GM19238 (cell line): ENCODE measurements around the gene CENPX.

Experiments used
- DNase-seq: peaks from one replicate; pipeline ENCODE4 v3.0.0; 2011; ENCODE audit warnings: low spot score; ENCODE audit not compliant: insufficient read length

Gene CENPX

DNA sequence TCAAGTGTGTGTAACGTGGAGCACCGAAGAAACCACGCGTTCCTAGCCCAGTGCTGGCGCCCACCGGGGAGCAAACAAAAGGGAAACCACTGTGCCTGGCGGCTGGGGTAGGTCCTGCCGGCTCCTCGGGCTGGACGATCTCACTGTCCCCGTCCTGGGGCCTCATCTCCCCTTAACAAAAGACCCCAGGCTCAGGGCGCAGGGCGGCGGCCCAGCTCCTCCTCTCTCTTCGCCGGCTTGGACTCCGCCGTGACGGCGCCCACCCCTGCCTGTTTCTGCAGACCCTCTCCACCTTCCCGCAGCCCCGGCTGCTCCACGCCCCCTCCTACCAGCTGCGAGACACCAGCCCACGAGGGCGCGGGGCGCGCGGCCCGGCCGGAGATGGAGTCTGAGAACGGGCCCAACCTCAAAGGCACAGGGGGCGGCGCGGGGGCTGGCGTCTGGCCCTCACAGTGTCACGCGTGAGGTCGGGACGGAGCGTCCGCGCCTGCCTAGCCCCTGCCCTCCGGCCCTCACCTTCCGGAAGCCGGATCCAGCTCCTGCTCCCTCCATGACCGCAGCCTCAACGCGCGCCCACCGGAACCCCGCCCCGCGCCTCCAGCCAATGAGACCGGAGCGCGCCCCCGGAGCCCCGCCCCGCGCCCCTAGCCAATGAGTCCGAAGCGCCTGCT, at the start of gene CENPX:
Gene CENPX (minus strand): TSS at position 569 of the 671 bp plus-strand sequence. CDS start 17 bp downstream, at position 552.
- no peak for DNase-seq

DNA sequence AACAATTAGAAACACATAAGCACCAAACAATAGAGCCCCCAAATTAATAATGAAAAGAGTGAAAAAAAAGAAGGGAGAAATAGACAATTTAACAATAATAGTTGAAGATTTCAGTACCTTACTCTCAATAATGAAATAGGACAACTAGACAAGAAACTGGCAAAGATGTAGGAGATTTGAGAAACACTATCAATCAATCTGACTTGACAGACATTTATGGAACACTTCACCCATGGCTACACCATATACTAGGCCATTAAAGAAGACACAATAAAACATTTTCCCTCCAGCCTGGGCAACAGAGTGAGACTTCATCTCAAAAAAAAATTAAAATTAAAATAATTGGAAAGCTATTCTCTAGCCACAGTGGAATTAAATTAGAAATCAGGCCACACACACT, 47.9 kb upstream of the CENPX start:
- no peak for DNase-seq

DNA sequence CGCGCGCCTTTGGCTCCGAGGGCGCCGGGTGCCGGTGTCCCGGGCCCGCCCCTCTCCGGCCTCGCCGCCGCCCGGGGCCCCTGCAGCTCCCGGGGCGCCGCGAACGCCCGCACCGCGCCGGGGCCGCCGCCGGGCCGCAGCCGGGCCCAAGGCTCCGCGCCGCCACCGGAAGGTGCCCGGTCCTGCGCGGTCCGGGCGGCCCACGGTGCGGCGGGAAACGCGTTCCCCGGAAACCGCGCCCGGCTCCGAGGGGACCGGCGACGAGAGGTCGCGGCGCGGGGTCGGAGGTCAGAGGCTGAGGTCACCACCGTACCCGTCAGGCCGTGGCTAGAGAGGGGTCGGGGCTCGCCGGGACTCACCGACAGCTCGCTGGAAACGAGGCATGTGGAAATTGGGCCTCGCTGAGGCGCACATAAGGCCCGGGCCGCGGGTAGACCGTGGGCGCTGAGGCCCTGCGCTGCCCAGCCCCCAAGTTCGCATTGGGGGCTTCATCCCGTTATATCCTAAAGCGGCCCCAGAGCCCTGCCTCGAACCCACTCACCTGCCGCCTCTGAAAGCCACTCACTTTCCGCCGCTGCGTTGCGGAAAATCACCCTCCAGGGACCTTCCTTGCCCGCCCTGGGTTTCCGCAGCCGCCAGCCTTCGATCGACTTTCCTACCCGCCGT, 43.1 kb upstream of the CENPX start, which contains the start of gene DUS1L:
Gene DUS1L (minus strand): TSS at position 167 of the 666 bp plus-strand sequence. CDS start 745 bp downstream, outside the sequence.
- DNase-seq, result peak; percentile 92

DNA sequence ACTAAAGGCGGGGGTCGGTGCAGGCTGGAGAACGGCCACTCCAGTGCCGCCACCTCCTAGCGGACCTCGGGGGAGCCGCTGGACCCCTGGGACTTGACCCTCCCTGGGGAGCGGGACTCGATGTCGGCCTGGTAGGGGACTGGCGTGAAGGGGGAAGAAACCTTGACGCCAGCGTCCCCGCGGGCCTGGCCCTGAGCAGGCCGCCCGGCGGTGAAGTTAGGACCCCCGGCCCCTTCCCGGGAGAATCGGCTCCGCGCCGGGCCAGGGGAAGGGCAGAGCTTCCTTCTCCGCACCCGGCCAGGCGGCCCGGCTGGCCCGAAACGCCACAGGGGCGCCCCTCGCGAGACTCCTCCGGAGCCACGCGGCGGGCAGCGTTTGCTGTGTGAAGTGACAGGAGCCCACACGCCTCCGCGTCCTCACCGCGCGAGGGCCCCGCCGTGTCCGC, 42.5 kb upstream of the CENPX start:
- peak; percentile 74 for DNase-seq

DNA sequence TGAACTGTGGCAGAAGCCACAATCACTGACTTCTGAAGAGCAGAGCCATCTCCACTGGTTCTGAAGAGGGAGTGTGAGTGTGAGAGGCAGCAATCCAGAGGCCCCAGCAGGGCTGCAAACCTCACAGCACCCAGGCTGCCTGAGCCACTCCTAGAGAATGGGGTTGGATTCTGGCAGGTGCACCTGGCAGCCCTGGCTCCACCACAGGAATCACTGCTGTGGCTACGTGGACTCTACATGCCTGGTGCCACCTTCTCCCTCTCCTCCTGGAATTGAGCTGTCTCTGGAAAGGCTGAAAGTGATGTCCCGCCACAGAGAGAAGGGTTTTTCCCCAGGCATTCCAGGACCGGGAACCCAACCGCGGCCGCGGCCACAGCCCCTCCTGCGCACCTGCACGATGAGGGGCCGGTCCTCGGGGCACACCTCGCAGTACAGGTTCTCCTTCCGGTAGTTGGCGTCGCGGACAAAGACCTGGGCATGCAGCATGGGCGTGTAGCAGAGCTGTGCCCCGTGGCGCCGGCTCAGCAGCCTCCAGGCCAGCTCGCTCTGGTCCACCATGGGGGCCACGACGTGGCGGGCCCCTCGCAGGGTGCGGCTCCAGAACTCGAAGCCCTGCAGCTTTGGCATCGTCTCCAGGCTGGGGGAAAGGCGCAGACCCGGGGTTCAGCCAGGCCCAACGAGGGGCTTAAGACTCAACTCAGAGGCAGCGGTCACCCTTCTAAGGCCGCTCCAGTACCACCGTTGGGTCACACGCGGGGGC, 41.9 kb upstream of the CENPX start:
- DNase-seq, result no peak

DNA sequence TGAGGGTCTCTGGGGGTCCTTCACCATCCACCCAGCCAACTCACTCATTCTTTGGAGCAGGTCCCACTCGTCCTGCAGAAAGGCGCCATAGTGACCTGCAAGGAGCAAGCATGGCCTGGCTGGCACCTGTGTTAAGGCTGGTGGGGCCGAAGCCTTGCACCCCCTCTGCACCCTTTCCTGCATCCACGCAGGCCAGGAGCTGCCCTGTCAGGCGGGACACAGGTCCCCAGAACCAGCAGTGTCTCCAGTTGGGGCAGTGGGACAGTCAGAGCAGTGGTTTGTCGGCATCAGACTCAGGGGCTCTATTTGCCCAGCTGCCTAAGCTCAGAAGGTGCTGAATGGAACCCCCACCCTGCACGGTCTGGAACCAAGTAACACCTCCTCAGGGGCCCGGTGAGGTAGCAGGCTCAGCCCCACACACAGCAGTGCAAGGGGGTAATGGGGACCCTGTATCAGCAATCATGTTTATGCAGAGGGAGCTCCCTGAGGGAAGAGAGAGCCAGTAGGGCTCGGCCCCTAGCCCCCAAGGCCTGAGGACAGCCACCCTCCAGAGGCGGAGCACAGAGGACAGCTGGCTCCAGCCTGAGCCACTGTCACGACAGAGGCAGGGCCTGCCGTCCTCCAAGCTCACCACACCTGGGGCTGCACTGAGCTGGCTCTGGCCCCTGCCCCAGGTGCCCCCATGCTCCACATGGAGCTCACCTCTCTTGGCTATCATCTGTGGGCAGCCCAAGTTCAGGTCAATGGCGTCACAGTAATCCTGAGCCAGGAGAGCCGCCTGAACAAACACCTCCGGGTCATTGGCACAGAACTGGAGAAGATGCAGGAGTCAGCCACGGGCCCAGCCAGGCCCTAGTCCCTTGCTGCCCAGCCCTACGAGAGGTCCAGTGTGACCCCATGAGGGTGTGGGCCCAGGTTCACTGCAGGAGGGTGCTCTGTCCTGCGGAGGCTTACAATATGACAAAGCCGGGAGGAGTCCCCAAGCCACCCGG, 41.0 kb upstream of the CENPX start:
- no peak for DNase-seq

DNA sequence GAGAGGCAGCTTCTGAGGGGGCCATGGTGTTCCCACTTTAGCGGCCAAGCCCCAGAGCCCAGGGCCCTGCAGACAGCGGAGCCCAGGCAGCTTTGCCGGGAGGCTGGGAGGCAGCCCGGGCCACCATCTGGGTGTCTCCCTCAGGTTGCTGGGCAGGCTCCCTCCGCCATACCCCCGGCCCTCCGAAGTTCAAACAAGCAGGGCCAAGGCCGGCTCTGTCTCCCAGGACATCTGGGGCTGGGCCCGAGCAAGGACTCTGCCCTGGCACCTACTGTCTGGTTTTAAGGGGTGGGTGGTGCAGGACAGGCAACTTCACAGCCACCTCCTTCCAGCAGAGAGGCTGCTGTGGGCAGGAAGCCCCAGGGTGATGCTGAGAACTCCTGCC, 40.3 kb upstream of the CENPX start:
- DNase-seq, result no peak

DNA sequence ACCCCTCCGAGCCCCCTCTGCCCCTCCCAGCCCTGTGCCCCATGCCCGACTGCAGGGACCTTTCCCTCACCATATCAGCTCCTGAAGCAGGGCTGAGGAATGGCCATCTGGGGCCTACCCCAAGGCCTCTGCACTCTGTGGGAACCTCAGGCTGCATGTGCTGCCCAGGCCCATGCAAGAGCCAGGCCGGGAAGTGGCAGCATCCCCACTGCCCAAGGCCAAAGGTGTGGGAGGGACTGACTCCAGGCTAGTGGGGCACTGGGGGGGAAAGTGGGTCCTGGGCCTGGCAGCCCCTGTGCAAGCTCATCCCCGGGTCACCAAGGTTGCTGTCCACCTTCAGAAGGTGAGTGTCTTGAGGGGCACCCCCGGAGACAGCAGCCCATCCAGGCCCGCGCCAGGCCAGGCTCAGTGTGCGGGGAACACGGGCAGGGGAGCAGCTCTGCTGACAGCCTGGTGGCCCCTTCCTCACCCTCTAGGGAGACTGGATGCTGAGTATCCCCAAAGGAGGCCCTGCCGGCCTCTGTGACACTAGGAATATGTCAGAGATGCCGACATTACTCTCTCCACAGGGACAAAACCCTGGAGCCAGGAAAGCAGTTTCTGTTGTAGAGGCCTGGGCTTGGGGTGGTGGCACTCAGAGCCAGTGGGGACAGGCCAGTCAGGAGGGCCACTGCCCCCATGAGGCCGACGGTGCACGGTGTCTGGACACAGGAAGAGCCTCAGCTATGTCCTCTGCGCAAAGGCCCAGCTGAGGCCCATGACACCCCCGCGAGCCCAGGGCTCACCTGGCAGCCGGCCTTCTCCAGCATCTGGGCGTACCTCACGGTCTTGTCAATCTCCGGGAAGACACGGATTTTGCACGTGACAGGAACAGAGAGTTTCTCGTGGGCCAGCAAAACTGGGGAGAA, 39.7 kb upstream of the CENPX start:
- DNase-seq, result no peak

DNA sequence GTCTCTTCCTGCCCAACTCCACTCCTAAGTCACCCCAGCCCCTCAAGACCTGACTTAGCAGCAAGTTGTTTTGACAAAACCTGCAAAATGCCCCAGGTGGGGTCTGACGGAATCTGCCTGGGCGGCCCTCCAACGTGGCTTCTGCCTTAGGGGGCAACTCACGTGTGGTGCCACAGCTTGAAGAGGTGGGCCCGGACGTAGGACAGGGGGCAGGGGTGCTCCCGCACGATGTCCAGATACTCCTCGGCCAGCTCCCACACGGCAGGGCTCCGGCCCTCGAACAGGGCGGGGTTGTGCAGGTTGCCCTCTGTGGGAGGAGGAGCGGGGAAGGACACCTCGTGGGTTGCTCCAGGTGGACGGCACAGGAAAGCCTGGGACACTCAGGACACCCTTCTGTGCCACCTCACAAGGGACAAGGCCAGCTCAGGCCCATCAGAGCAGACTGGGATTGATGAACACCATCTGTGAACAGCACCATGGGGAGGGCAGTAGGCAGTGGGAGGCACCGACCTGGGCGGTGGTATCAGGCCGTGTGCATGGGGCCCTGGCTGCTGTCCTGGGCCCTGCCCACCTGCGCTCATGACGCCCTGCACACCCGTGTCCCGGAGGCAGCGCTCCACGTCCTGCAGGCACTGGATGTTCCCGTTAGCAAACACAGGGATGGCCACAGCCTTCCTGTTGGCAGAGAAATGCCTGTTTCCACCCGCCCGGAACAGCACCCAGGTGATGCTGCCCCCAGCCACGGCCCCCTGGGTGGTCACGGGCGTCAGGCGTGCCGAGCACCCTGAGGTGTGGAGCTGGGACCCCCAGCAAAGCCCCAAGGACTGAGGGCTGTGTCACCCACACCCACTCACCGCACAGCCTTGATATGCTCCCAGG, 38.6 kb upstream of the CENPX start:
- no peak for DNase-seq

DNA sequence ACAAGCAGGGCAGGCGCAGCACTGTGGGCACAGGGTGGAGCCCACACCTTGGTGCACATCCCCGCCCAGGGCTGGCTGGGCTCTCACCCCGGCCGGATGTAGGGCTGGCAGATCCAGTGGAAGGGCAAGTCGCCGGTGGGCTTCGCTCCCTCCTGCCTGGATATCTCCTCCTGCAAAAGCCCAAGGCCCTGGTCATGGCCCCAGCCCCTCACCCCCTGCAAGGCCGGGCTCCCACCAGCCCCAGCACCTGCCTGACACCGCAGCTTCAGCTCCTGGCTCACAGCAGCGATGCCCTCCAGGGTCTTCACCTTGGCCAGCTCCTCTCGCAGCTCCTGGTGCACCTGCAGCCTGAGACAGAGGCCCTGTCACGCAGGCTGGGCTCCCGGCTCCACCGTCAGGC, 37.9 kb upstream of the CENPX start:
- DNase-seq, result no peak

DNA sequence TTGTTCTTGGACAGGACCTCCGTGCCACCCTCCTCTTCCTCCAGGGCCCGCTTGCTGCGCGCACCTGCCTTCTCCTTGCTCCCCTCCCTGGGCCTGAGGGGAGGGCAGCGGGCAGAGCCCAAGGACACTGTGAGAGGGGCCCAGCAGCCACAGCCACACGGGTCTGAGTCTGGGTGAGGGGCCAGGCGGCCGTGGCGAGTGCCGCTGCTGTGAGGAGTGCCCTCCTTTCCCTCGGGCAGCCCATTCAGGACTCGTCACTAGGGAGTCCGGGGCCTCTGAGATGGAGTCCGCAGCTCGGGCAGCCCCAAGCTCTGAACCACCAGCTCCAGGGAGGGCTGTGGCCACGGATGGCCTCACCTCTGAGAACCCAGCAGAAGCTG, 37.3 kb upstream of the CENPX start:
- DNase-seq, result no peak

DNA sequence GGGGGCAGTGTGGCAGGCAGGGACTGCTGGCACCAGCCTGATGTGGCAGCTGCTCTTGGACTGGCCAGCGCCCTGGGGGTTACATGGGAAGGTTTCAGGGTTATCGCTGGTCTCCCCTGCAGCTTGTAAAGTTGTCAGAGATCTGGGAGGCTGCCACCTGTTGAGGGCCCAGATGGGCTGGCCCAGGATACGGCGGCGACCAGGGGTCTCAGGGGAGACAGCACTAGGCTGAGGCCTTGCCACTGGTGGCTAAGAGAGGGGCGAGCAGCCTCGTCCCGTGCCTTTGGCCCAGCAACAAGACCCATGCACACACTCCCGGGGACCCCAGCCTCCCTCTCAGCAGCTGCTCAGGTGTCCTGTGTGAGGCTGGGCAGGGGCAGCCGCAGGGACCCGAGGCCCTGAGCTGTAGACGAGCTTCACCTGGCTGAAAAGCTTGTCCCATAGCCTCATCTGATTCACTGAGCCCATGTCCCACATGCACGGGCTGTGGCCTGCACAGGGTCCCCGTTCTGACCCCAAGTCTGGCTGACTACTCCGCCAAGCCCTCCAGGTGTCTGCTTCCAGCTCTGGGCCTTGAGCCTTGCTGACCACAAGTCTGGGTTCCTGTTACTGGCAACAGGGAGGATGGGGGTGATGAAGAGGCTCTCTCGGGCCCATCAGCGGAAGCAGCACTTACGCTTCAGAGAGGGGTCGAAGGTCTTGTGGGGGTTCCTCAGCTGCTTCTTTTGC, 36.8 kb upstream of the CENPX start:
- DNase-seq, result no peak

DNA sequence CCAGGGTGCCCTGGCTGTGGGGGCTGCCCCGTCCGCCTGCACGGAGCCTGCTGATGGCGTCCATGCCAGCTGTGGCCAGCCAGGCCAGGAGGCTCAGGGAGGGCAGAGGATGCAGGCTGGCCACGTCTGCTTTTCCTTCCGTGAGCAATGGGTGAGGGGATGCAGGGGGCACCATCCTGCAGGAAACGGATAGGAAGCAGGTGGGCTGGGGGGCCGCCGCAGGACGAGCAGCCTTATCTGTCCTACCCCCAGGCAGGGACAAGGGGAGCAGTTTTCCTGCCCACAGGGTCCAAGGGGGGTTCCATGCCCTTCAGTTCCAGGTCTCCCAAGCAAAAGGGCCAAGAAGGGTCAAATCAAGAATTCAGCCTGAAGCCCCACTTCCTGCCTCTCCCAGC, 36.2 kb upstream of the CENPX start:
- DNase-seq, result no peak

DNA sequence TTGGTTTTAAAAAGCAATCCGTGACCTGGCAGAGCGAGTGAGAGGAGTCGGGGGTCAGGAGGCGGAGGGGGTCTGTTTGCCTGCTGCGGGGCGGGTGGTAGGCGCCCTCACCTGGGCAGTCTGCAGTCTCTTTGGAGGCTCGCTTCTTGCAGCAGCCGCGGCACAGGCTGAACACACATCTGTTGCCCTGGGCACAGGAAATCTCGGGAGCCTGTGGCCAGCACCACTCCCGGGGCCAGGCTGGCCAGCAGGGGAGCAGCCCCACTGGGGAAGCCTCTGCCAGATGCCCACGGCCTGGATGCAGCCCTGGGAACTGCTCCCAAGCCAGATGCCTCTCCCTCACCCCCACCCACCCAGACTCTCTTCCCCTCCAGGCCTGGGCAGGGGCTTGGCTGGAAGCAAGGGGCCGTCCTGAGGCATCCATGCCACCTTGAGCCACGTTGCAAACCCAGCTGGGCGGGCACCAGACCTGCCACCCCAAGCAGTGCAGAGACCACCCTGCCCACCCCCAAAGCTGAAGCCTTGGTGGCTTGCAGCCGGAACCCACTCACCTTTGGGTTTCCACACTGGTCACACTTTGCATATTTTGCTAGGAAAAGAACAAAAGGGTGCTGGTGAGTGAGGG, 35.7 kb upstream of the CENPX start:
- DNase-seq, result no peak

DNA sequence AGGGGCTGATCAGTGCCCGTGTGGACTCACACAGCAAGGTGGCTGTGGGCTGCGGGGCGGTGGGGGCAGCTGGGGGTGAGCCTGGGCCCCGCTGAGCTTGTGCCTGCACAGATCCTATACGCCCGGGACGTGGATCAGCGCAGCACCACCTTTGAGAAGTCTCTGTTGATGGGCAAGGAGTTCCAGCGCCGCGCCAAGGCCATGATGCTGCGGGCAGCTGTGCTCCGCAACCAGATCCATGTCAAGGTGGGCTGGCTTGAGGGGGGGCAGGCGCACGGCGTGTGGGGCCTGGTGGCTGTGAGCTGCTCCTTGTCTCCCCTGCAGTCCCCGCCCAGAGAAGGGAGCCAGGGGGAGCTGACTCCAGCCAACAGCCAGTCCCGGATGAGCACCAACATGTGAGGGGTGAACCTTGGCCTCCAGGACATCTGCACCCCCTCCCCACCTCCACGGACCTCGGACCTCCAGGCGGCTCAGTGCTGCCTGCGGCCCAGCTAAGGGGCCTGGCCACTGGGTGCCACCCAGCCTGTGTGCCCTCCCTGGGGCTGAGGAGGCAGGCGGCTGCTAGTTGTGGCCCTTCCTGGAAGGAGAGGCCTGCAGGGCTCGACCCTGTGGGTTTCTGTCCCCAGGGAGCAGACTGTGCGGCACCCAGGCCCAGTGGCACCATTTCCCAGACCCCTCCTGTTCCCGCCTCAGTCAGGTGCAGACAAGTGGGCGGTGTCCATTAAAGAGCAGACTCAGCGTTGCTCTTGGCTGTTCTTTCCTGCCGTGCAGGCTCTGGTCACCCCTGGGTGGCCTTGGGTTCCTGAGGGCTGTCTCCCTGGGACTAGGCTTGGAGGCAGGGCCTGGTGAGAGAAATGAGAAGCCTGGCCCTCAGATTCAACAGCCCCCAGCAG, 34.3 kb upstream of the CENPX start:
- no peak for DNase-seq

DNA sequence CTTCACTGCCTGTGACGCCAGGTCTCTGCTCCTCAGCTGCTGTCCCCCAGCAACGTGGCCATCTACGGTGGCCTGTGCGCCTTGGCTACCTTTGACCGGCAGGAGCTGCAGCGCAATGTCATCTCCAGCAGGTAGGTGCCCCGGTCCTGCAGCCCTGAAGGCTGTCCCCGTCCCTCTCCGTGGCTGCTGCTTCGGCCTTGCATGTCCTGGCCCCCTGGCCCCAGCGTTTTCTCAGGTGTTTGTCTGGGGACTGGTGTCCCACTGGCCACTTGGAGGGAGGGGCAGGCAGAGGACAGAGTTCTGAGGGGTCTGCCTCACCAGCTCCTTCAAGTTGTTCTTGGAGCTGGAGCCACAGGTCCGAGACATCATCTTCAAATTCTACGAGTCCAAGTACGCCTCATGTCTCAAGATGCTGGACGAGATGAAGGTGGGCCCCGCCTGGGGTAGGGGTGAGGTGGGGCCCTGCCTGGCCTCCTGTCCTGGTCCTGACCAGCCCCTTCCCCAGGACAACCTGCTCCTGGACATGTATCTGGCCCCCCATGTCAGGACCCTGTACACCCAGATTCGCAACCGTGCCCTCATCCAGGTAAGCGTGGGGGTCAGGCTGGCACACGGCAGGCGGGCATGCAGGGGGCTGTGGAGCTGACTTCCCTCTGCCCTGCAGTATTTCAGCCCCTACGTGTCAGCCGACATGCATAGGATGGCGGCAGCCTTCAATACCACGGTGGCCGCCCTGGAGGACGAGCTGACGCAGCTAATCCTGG, 33.5 kb upstream of the CENPX start:
- DNase-seq, result no peak
